Measurements from ENCODE around the gene ADORA1.

- TF ChIP-seq CTCF (IDR thresholded peaks at IDR 0.05; ENCODE audit: extremely low read depth in 1 of 2, insufficient read depth in 1 of 2, low read depth in 1 of 2, low read length in 2 of 2) (no peak), POLR2A (IDR thresholded peaks at IDR 0.05; ENCODE audit: low read depth, low read length) (no peak), MYC (IDR thresholded peaks at IDR 0.05; ENCODE audit: low read depth, low read length) (no peak), MAX (IDR thresholded peaks at IDR 0.05; ENCODE audit: insufficient read depth, insufficient read length) (no peak), POLR2AphosphoS5 (IDR thresholded peaks at IDR 0.05; ENCODE audit: insufficient read depth, low read depth, low read length) (no peak), GATA2 (IDR thresholded peaks at IDR 0.05; ENCODE audit: insufficient read depth, insufficient read length, low read depth, low read length) (no peak), JUN (IDR thresholded peaks at IDR 0.05; ENCODE audit: borderline replicate concordance, insufficient read depth, insufficient read length, low read depth) (no peak), EZH2 (IDR thresholded peaks at IDR 0.05; ENCODE audit: borderline replicate concordance, low read depth, low read length, severe bottlenecking) (no peak), FOS (IDR thresholded peaks at IDR 0.05; ENCODE audit: borderline replicate concordance, insufficient read depth, low read length) (no peak)
Measured at GRCh38 chr1:203077956-203078355, 49.6 kb upstream of the ADORA1 start.
